ENCODE results near the gene NAALADL1. TPM values are rescaled to one million over a fixed set of nuclear protein-coding genes. Genes with fewer than 3 reads are reported as not detected.
A peak's percentile ranks its signal among the peaks of the same experiment; 100 is the strongest.

Gene NAALADL1
- total RNA-seq, 2 experiments from 2014 or later: 2.7 to 3.9 TPM

- no peak overlapping the region for H3K4me2 ChIP-seq (ENCODE audit: low read length)
- no peak overlapping the region for H3K4me3 ChIP-seq (ENCODE audit: low read depth, low read length, poor library complexity, severe bottlenecking)
- ChIA-PET POLR2A (no interaction called here), CTCF (ENCODE audit: unreplicated experiment) (no interaction called here)
- H3K36me3 ChIP-seq (ENCODE audit: insufficient read depth, low read length): peaks cover 44% of the 10 kb centered on the region
- intact Hi-C loops (cut with micrococcal nuclease; ENCODE audit: unreplicated experiment): no loop called here
- H3K9me3 ChIP-seq (ENCODE audit: low read length): no peaks in the 10 kb centered on the region
- H2AFZ ChIP-seq (ENCODE audit: low read length): no peak overlapping the region
- no peak for TF ChIP-seq EZH2phosphoT487 (IDR thresholded peaks at IDR 0.05; ENCODE audit: borderline replicate concordance, low read depth, low read length)
- TF ChIP-seq CTCF (conservative IDR thresholded peaks at IDR 0.05; ENCODE audit: low read length): no peak
- DNase-seq (ENCODE audit: low spot score): no peak
- H3K27ac ChIP-seq (ENCODE audit: low read depth, low read length, poor library complexity, severe bottlenecking): no peak overlapping the region
- H3K4me1 ChIP-seq (ENCODE audit: insufficient read depth, low read length, poor library complexity, severe bottlenecking): peaks cover 18% of the 10 kb centered on the region
- peaks cover 23% of the 10 kb centered on the region; the same call in 1 of the 2 replicates for H3K79me2 ChIP-seq (ENCODE audit: insufficient read depth, low read depth, low read length)
- no TSS peak for BruUV-seq (replicated peaks)
- H4K20me1 ChIP-seq (ENCODE audit: insufficient read depth, low read length): no peaks in the 10 kb centered on the region
- H3K9me2 ChIP-seq (ENCODE audit: insufficient read depth, low read length): no peaks in the 10 kb centered on the region
Observed at GRCh38 chr11:65045061-65045460, 13.3 kb downstream of the NAALADL1 start.

- ChIA-PET POLR2A (no interaction called here), CTCF (ENCODE audit: unreplicated experiment) (no interaction called here)
- no TSS peak for BruUV-seq (replicated peaks)
- intact Hi-C loops (cut with micrococcal nuclease; ENCODE audit: unreplicated experiment): no loop called here
- no peaks in the 10 kb centered on the region for H3K9me2 ChIP-seq (ENCODE audit: insufficient read depth, low read length)
- no peak overlapping the region for H3K4me2 ChIP-seq (ENCODE audit: low read length)
- no peak for DNase-seq (ENCODE audit: low spot score)
- H3K27ac ChIP-seq (ENCODE audit: low read depth, low read length, poor library complexity, severe bottlenecking): no peak overlapping the region
- peaks cover 27% of the 10 kb centered on the region for H3K4me1 ChIP-seq (ENCODE audit: insufficient read depth, low read length, poor library complexity, severe bottlenecking)
- no peaks in the 10 kb centered on the region for H3K9me3 ChIP-seq (ENCODE audit: low read length)
- peaks cover 51% of the 10 kb centered on the region for H3K36me3 ChIP-seq (ENCODE audit: insufficient read depth, low read length)
- no peak overlapping the region for H3K4me3 ChIP-seq (ENCODE audit: low read depth, low read length, poor library complexity, severe bottlenecking)
- peaks cover 23% of the 10 kb centered on the region; the same call in 1 of the 2 replicates for H3K79me2 ChIP-seq (ENCODE audit: insufficient read depth, low read depth, low read length)
- H4K20me1 ChIP-seq (ENCODE audit: insufficient read depth, low read length): no peaks in the 10 kb centered on the region
- no peak overlapping the region for H2AFZ ChIP-seq (ENCODE audit: low read length)
- TF ChIP-seq CTCF (conservative IDR thresholded peaks at IDR 0.05; ENCODE audit: low read length) (no peak), EZH2phosphoT487 (IDR thresholded peaks at IDR 0.05; ENCODE audit: borderline replicate concordance, low read depth, low read length) (no peak)
Observed at GRCh38 chr11:65043881-65044501, 14.4 kb downstream of the NAALADL1 start.

GRCh38 chr11:65042891-65043290, 15.5 kb downstream of the NAALADL1 start:
- POLR2A ChIA-PET: no interaction called here
- BruUV-seq (replicated peaks): TSS peak; percentile 51
- Histone ChIP-seq H3K4me3 (ENCODE audit: low read depth, low read length, poor library complexity, severe bottlenecking) (no peak overlapping the region), H3K27ac (ENCODE audit: low read depth, low read length, poor library complexity, severe bottlenecking) (no peak overlapping the region), H4K20me1 (ENCODE audit: insufficient read depth, low read length) (no peaks in the 10 kb centered on the region), H3K4me2 (ENCODE audit: low read length) (peak overlapping the region; percentile 91), H3K36me3 (ENCODE audit: insufficient read depth, low read length) (peaks cover 51% of the 10 kb centered on the region), H3K4me1 (ENCODE audit: insufficient read depth, low read length, poor library complexity, severe bottlenecking) (peaks cover 36% of the 10 kb centered on the region), H3K9me2 (ENCODE audit: insufficient read depth, low read length) (no peaks in the 10 kb centered on the region), H2AFZ (ENCODE audit: low read length) (no peak overlapping the region), H3K79me2 (ENCODE audit: insufficient read depth, low read depth, low read length) (peaks cover 23% of the 10 kb centered on the region; the same call in 1 of the 2 replicates), H3K9me3 (ENCODE audit: low read length) (no peaks in the 10 kb centered on the region)
- intact Hi-C loops (cut with micrococcal nuclease; ENCODE audit: unreplicated experiment): no loop called here
- no peak for TF ChIP-seq EZH2phosphoT487 (IDR thresholded peaks at IDR 0.05; ENCODE audit: borderline replicate concordance, low read depth, low read length)
- no peak for TF ChIP-seq CTCF (conservative IDR thresholded peaks at IDR 0.05; ENCODE audit: low read length)
- CTCF ChIA-PET (ENCODE audit: unreplicated experiment): no interaction called here
- no peak for DNase-seq (ENCODE audit: low spot score)
